Osteocyte (in vitro differentiated cells): ENCODE data around the gene BCAT1. TPM values are rescaled to one million over a fixed set of nuclear protein-coding genes. Genes with fewer than 3 reads are reported as not detected.

Experiments used
- DNase-seq: peaks from one replicate; pipeline ENCODE4 v3.0.0; 2021; ENCODE audit warnings: mixed read lengths; ENCODE audit not compliant: unreplicated experiment; ENCODE audit errors: extremely low spot score
- H3K27ac Mint-ChIP-seq: one replicate; pipeline ENCODE4 v1.8.0; 2021; ENCODE audit warnings: mild to moderate bottlenecking, mixed read lengths; ENCODE audit not compliant: unreplicated experiment
- H3K27me3 Mint-ChIP-seq: one replicate; pipeline ENCODE4 v1.8.0; 2021; ENCODE audit warnings: mixed read lengths; ENCODE audit not compliant: unreplicated experiment
- H3K36me3 Mint-ChIP-seq: one replicate; pipeline ENCODE4 v1.8.0; 2021; ENCODE audit warnings: mixed read lengths; ENCODE audit not compliant: unreplicated experiment
- H3K4me1 Mint-ChIP-seq: one replicate; pipeline ENCODE4 v1.8.0; 2021; ENCODE audit warnings: mixed read lengths; ENCODE audit not compliant: unreplicated experiment
- H3K4me3 Mint-ChIP-seq: one replicate; pipeline ENCODE4 v1.8.0; 2021; ENCODE audit warnings: mild to moderate bottlenecking, moderate library complexity, mixed read lengths; ENCODE audit not compliant: unreplicated experiment
- H3K9me3 Mint-ChIP-seq: one replicate; pipeline ENCODE4 v1.8.0; 2021; ENCODE audit warnings: mixed read lengths; ENCODE audit not compliant: unreplicated experiment
- CTCF ChIP-seq: fragments of 200-600 bp; sonication (generic); IDR thresholded peaks from 2 replicates; pipeline ENCODE4 v1.5.0; 2021; ENCODE audit warnings: antibody characterized with exemption, mild to moderate bottlenecking, moderate library complexity
- total RNA-seq: library from RNA; stranded (reverse); gene quantifications from 2 replicates; pipeline ENCODE4 v1.2.1, GENCODE V29; 2021

The BCAT1 gene
- total RNA-seq, 1 donor from 2014 or later: 155 TPM

- H3K9me3 Mint-ChIP-seq: no peaks in the 10 kb centered on the region
- peak; percentile 84 for DNase-seq
- TF ChIP-seq CTCF: no peak
- H3K27ac Mint-ChIP-seq: peak overlapping the region; percentile 77
- H3K4me1 Mint-ChIP-seq: peaks cover 26% of the 10 kb centered on the region
- H3K36me3 Mint-ChIP-seq: peaks cover 27% of the 10 kb centered on the region
- H3K4me3 Mint-ChIP-seq: peak overlapping the region; percentile 66
- H3K27me3 Mint-ChIP-seq: no peaks in the 10 kb centered on the region
These were observed 47.1 kb downstream of the BCAT1 start for GRCh38 chr12:24901576-24902461.

- TF ChIP-seq CTCF: no peak
- H3K4me1 Mint-ChIP-seq: peaks cover 36% of the 10 kb centered on the region
- H3K27me3 Mint-ChIP-seq: no peaks in the 10 kb centered on the region
- peaks cover 28% of the 10 kb centered on the region for H3K36me3 Mint-ChIP-seq
- no peak for DNase-seq
- H3K27ac Mint-ChIP-seq: peak overlapping the region; percentile 47
- H3K9me3 Mint-ChIP-seq: no peaks in the 10 kb centered on the region
- H3K4me3 Mint-ChIP-seq: no peak overlapping the region
These were observed 48.7 kb downstream of the BCAT1 start for GRCh38 chr12:24900196-24900595.

- no peaks in the 10 kb centered on the region for H3K27me3 Mint-ChIP-seq
- peaks cover 28% of the 10 kb centered on the region for H3K36me3 Mint-ChIP-seq
- peak overlapping the region; percentile 23 for H3K27ac Mint-ChIP-seq
These were observed 49.3 kb downstream of the BCAT1 start for GRCh38 chr12:24899503-24900075.

GRCh38 chr12:24898606-24899005 lies 50.3 kb downstream of the BCAT1 start:
- H3K9me3 Mint-ChIP-seq: no peaks in the 10 kb centered on the region
- H3K27me3 Mint-ChIP-seq: no peaks in the 10 kb centered on the region
- TF ChIP-seq CTCF: no peak
- peaks cover 46% of the 10 kb centered on the region for H3K4me1 Mint-ChIP-seq
- no peak for DNase-seq
- H3K36me3 Mint-ChIP-seq: peaks cover 31% of the 10 kb centered on the region
- H3K27ac Mint-ChIP-seq: no peak overlapping the region
- no peak overlapping the region for H3K4me3 Mint-ChIP-seq

More at GRCh38 chr12:24899503-24900075, 49.3 kb downstream of the BCAT1 start:
- Mint-ChIP-seq H3K4me3 (no peak overlapping the region), H3K9me3 (no peaks in the 10 kb centered on the region), H3K4me1 (peaks cover 41% of the 10 kb centered on the region)
- TF ChIP-seq CTCF: no peak
- no peak for DNase-seq

GRCh38 chr12:24898185-24898584 lies 50.7 kb downstream of the BCAT1 start:
- H3K36me3 Mint-ChIP-seq: peaks cover 30% of the 10 kb centered on the region
- no peak for DNase-seq
- H3K4me1 Mint-ChIP-seq: peaks cover 46% of the 10 kb centered on the region
- no peaks in the 10 kb centered on the region for H3K27me3 Mint-ChIP-seq
- H3K27ac Mint-ChIP-seq: no peak overlapping the region
- H3K4me3 Mint-ChIP-seq: no peak overlapping the region
- H3K9me3 Mint-ChIP-seq: no peaks in the 10 kb centered on the region
- TF ChIP-seq CTCF: no peak
